ENCODE measurements around the gene ARHGAP8.

DNA sequence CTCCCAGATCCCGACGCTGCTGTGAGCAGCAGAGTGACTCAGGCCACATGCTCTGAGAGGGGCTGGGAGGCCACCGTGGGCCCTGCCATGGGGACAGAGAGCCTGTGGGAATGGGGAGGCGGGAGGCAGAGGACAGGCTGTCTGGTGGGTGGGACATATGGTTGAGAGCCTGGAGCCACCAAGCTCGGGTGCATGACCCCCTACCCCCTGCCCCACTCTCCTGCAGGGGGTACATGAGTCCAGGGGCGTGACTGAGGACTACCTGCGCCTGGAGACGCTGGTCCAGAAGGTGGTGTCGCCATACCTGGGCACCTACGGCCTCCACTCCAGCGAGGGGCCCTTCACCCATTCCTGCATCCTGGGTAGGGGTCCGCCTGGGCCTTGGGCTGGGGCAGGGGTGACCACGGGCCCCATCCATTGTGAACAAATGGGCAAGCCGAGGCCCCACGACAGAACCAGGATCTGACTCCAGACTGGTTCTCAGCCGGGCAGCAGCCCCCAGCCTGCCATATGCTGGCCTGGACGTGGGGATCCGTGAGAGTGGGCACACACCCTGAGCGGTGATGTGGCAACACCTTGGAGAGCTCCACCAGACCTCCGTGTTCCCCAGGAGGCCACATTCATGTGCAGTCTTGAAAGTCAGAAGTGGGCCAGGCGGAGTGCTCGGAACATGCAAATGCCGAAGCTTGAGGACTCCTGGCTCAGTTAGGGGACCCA is 17.4 kb upstream of the ARHGAP8 start:
- TF ChIP-seq, protein P1, sequence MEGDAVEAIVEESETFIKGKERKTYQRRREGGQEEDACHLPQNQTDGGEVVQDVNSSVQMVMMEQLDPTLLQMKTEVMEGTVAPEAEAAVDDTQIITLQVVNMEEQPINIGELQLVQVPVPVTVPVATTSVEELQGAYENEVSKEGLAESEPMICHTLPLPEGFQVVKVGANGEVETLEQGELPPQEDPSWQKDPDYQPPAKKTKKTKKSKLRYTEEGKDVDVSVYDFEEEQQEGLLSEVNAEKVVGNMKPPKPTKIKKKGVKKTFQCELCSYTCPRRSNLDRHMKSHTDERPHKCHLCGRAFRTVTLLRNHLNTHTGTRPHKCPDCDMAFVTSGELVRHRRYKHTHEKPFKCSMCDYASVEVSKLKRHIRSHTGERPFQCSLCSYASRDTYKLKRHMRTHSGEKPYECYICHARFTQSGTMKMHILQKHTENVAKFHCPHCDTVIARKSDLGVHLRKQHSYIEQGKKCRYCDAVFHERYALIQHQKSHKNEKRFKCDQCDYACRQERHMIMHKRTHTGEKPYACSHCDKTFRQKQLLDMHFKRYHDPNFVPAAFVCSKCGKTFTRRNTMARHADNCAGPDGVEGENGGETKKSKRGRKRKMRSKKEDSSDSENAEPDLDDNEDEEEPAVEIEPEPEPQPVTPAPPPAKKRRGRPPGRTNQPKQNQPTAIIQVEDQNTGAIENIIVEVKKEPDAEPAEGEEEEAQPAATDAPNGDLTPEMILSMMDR (IDR thresholded peaks at IDR 0.05) = no peak
- no peak for TF ChIP-seq POLR2A (IDR thresholded peaks at IDR 0.05)

All from body of pancreas (tissue), 4 donors.